Gastrocnemius medialis (tissue), 4 donors: ENCODE data around the gene PNPLA4.

Experiments used
- POLR2A ChIP-seq, 2 donors: fragments of 450-650 bp; IDR thresholded peaks; one replicate each; pipeline ENCODE4 v1.6.1; 2017; ENCODE audit warnings: antibody characterized with exemption in 2 of 2, mild to moderate bottlenecking in 2 of 2, moderate library complexity in 2 of 2
- TF ChIP-seq, protein P1 (sequence below), 5 experiments: fragments of 450-650 bp in 3 of 5; fragments of 200-600 bp in 2 of 5; sonication (generic) in 2 of 5; IDR thresholded peaks in 4 of 5; conservative IDR thresholded peaks in 1 of 5; 1 replicate in 4 of 5; 2 replicates in 1 of 5; pipeline ENCODE4 v1.5.1; 2016 to 2019; ENCODE audit warnings: antibody characterized with exemption in 5 of 5, mild to moderate bottlenecking in 3 of 5, moderate library complexity in 3 of 5

DNA sequence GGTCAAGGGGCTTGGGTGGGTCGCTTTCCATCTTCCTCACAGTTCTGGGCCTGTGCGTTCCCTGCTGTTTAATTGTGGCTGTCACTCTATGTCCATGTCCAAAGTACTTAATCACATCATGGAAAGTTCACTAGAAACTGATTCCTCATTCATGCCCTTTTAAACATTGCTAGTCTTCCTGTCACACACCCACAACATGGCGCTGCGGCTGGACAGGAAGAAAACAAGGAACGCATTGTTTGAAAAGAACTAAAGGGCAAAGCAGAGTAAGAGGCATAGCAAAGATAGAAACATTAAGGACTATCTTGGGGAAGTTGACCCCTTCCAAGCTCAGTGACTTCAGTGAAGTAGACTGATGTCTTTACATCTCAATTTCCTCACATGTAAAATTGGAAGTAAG is 18.4 kb downstream of the PNPLA4 start:
- TF ChIP-seq, protein P1, sequence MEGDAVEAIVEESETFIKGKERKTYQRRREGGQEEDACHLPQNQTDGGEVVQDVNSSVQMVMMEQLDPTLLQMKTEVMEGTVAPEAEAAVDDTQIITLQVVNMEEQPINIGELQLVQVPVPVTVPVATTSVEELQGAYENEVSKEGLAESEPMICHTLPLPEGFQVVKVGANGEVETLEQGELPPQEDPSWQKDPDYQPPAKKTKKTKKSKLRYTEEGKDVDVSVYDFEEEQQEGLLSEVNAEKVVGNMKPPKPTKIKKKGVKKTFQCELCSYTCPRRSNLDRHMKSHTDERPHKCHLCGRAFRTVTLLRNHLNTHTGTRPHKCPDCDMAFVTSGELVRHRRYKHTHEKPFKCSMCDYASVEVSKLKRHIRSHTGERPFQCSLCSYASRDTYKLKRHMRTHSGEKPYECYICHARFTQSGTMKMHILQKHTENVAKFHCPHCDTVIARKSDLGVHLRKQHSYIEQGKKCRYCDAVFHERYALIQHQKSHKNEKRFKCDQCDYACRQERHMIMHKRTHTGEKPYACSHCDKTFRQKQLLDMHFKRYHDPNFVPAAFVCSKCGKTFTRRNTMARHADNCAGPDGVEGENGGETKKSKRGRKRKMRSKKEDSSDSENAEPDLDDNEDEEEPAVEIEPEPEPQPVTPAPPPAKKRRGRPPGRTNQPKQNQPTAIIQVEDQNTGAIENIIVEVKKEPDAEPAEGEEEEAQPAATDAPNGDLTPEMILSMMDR (IDR thresholded peaks at IDR 0.05 in 4 of 5, conservative IDR thresholded peaks at IDR 0.05 in 1 of 5): no peak
- TF ChIP-seq POLR2A (IDR thresholded peaks at IDR 0.05): no peak
